ENCODE measurements around the gene CNIH2.

CNIH2 gene

GRCh38 chr11:66330931-66331330 is 53.0 kb downstream of the CNIH2 start:
- CTCF ChIA-PET = interaction anchor here (1.3 to 1.6 kb wide), 2 partner anchors 18 to 20 kb away, joined by 3 to 10 read pairs; no protein-coding TSS in a partner anchor
- POLR2A ChIA-PET = interaction anchor here (1.5 to 1.6 kb wide), 2 partner anchors 19 to 42 kb away, joined by 4 to 5 read pairs; partner anchors contain the start of gene YIF1A
- no peak for TF ChIP-seq SP1 (IDR thresholded peaks at IDR 0.05)
- TF ChIP-seq TARDBP (IDR thresholded peaks at IDR 0.05) = no peak
- TF ChIP-seq HDGF (IDR thresholded peaks at IDR 0.05; ENCODE audit: borderline replicate concordance) = no peak
- no peak for TF ChIP-seq CTBP1 (IDR thresholded peaks at IDR 0.05; ENCODE audit: borderline replicate concordance)
- no peak for TF ChIP-seq ELF4 (IDR thresholded peaks at IDR 0.05)
- no peak for TF ChIP-seq BHLHE40 (IDR thresholded peaks at IDR 0.05; ENCODE audit: borderline replicate concordance)
- no peak for TF ChIP-seq ARNT (IDR thresholded peaks at IDR 0.05)

DNA sequence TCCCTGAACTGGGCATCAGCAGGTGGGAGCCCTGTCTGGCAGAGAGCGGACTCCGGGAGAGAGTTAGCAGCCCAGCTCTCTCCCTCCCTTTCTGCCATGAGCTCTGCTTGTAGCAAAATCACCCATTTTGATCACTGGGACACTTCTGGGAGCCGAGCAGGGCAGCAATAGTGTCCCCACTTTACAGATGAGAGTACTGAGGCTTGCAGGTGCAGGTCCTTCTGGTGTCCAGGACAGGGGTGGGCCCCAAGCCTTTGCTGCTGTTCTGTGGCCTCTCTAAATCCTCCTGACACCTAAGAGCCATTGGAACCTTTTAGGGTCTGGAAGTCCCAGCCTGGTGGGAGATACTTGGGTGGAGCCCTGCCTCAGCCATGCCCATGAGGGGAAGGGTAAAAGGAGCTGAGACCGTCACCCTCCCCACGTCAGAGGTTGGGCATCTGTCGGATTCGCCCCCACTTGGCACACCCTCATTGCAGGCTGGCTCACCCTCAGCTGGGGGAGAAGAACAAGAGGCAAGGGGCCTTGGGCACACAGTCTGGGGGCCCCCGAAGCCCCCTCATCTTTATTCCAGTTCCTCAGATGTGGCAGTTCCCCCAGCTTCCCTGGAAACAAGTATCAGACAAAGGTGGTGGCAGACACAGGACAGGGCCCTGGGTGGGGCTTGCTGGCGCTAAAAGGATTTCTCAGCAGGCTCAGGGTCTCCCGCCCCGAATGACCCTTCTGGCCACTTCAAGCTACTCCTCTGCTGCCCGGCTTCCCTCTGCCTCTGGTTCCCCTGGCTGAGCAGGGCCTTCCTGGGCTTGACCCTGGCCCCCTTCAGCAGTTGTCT is 53.8 kb downstream of the CNIH2 start:
- DNase-seq (ENCODE audit: extremely low spot score) = no peak
- CTCF ChIA-PET = interaction anchor here (1.3 to 1.6 kb wide), 2 partner anchors 19 to 20 kb away, joined by 3 to 10 read pairs; no protein-coding TSS in a partner anchor
- TF ChIP-seq HDGF (IDR thresholded peaks at IDR 0.05; ENCODE audit: borderline replicate concordance) (no peak), TARDBP (IDR thresholded peaks at IDR 0.05) (no peak), ZNF384 (IDR thresholded peaks at IDR 0.05) (no peak), NFRKB (IDR thresholded peaks at IDR 0.05) (no peak), L3MBTL2 (conservative IDR thresholded peaks at IDR 0.05) (no peak), ARNT (IDR thresholded peaks at IDR 0.05) (no peak), CTBP1 (IDR thresholded peaks at IDR 0.05; ENCODE audit: borderline replicate concordance) (no peak), FOXM1 (IDR thresholded peaks at IDR 0.05; ENCODE audit: borderline replicate concordance) (no peak), SP1 (IDR thresholded peaks at IDR 0.05) (no peak), LEF1 (IDR thresholded peaks at IDR 0.05; ENCODE audit: borderline replicate concordance) (no peak), ELF4 (IDR thresholded peaks at IDR 0.05) (no peak), BHLHE40 (IDR thresholded peaks at IDR 0.05; ENCODE audit: borderline replicate concordance) (no peak)
- POLR2A ChIA-PET = interaction anchor here (1.6 kb wide), 1 partner anchor 42 kb away, joined by 5 read pairs; the partner anchor contains the start of gene YIF1A

More at GRCh38 chr11:66330931-66331330, 53.0 kb downstream of the CNIH2 start:
- DNase-seq (ENCODE audit: extremely low spot score) = no peak

GRCh38 chr11:66332371-66333219 is 54.6 kb downstream of the CNIH2 start:
- CTCF ChIA-PET = no interaction called here
- TF ChIP-seq SUZ12 (IDR thresholded peaks at IDR 0.05) = no peak
- no peak for TF ChIP-seq HDGF (IDR thresholded peaks at IDR 0.05; ENCODE audit: borderline replicate concordance)
- no peak for TF ChIP-seq FOXM1 (IDR thresholded peaks at IDR 0.05; ENCODE audit: borderline replicate concordance)
- no peak for TF ChIP-seq BHLHE40 (IDR thresholded peaks at IDR 0.05; ENCODE audit: borderline replicate concordance)
- POLR2A ChIA-PET = no interaction called here
- DNase-seq (ENCODE audit: extremely low spot score) = no peak

- ChIA-PET POLR2A (interaction anchor here (0.9 kb wide), 1 partner anchor 18 kb away, joined by 3 read pairs; no protein-coding TSS in a partner anchor), CTCF (no interaction called here)
- no peak for DNase-seq (ENCODE audit: extremely low spot score)
- TF ChIP-seq FOXK2 (IDR thresholded peaks at IDR 0.05) (no peak), SP1 (IDR thresholded peaks at IDR 0.05) (no peak), ZNF384 (IDR thresholded peaks at IDR 0.05) (no peak), FOXA1 (IDR thresholded peaks at IDR 0.05) (no peak), ARNT (IDR thresholded peaks at IDR 0.05) (no peak), BHLHE40 (IDR thresholded peaks at IDR 0.05; ENCODE audit: borderline replicate concordance) (no peak), NFRKB (IDR thresholded peaks at IDR 0.05) (no peak)
These were observed 55.4 kb downstream of the CNIH2 start for GRCh38 chr11:66333220-66333877.

All from HEK293T (cell line).